GM18861 (cell line): Measurements from ENCODE around the gene ANO9.
"Not testable (repeated sequence)": the region's sequence is repeated elsewhere in the genome, so short reads cannot be mapped to it uniquely, and the experiment has no call there.

Experiments
- ATAC-seq: cut with Tn5 transposase; IDR thresholded peaks from one replicate; pipeline ENCODE4 v1.9.1; 2021; ENCODE audit not compliant: unreplicated experiment

The ANO9 gene

DNA sequence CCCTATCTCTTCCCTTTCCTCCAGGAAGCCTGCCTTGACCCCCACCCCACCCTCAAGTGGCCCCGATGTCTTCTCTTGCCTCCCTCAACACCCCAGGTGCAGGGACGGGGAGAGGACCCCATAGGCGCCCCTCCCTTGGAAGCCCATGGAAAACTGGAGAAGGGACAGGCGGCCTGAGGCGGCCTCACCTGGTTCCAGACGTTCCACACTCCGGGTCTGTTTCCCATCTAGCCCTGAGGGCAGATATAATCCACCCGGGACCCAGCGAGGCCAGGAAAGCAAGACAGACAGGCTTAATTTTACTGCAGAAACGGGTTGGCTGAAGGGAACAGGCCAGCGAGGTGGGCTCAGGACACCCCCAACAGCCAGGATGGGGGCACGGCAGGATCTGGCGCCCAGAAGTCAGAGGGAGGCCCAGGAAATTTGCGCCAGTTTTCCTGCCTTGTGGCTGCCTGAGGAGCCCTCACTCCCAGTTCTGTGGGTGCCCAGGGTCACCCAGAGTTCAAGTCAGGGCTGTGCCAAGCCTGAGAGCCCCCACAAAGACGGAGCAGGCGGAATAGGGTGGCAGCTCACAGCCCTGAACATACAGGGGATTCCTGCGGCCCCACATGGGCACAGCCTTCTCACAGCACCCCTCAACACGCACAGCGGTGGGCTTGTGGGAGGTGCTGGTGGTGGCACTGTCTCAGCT, 24.0 kb downstream of the ANO9 start:
- no peak for ATAC-seq

DNA sequence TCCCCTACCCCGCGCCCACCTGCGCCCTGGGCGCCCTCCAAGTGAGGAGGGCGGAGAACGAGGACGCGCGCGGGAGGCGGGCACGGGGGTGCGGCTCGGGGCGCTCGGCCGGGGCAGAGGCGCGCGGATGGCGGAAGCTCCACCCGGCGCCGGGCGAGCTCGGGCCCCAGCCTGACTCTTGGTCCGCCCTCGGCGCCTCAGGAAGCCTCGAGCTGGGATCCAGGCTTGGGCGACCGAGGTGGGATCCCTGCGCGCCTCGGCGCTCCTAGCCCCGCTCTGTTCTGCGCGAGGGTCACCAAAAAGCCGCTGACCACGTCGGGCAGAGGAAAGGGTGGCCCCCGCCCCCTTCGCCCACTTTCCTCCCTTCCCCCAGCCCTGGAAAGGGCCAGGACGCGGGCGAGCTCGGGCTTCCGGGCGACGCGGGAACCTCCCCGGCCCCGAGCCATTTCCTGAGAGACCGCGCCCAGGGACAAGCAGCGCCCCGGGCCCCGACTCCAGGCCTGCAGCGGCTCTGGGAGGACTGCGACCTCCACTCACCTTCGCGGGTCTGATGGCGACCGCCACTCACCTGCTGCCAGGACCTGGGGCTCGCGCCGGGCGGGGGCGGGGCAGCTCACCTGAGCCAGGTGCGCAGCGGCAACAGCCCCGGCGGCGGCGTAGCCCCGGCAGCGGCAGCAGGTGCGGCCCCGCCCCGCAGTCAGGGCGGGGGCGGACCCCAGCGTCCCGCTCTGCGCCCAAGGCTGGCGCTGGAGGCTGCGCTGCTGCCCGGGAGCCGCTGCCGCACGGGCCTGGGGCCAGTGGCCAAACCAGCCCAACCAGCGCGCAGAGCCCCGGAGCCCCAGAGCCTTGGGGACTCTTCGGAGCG, 24.8 kb downstream of the ANO9 start:
- no peak for ATAC-seq

DNA sequence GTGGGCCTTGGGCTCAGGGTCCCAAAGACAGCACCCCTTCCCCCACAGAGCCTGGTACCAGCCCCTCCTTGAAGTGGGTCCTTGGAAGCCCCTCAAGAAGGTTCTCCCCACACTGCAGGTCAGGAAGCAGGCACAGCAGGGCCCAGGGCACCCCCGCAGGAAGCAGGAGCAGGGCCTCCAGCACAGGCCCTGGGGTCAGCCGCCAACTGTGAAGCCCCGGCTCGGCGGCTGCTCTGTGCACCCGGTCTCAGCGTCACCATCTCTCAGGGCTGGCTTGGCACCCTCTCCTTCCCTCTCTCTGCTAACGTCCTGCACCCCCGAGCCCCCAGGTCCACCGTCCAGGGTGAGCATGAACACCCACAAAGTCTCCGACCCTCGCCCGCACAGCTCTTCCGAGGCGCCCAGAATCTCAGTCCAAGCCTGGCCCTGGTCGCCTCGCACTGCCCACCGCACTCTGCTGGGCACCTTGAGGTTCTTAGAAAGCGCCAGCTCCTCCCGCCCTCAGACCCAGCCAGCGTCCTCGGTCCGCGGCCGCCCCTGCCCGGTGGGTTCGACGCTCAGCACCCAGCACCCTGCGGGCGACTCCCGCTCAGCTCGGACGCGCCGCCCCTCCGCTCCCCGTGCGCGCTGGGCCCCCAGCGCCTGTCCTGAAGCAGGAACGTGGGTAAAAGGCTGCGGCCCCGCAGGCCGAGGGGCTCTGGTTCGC, 25.6 kb downstream of the ANO9 start:
- ATAC-seq, result no peak

DNA sequence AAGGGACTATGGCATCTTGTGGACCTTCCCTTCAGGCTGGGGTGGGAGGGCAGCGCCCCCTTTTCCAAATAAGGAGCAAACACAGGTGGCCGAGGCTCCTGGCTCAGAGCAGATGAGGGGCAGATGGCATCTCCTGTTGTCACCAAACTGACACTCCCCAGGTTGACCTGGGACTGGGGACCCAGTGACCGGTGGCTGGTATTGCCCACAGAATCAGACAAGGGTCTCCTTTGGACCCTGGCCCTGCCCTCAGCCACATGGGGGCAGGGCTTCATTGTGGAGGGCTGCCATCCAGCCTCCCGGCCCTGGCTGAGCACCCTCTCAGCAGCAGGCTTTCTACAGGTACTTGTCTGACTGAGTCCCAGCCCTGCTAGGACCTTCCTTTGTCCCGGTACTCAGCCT, 26.2 kb downstream of the ANO9 start:
- no peak for ATAC-seq

DNA sequence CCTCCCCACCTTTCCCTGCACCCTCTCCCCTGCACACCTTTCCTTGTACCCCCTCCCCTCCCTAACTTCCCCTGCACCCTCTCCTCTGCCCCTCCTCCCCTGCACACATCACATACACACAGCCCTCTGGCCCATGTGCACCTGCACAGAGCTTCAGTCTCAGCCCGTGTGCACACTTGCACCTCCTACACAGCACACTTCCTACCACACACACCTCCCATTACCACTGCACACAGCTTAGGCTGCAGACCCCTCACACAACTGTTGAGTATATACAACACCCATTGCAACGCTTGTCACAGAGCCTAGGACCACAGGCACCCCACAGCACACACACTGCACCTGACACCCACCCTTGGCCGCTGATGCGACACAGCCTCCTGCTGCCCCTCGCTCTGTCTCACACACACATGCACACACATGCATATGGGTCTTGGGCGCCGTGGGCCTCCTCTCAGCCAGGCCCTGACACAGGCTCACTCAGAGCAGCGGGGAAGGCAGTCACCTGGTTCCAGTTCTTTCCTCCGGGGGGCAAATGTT, 27.4 kb downstream of the ANO9 start:
- no peak for ATAC-seq

DNA sequence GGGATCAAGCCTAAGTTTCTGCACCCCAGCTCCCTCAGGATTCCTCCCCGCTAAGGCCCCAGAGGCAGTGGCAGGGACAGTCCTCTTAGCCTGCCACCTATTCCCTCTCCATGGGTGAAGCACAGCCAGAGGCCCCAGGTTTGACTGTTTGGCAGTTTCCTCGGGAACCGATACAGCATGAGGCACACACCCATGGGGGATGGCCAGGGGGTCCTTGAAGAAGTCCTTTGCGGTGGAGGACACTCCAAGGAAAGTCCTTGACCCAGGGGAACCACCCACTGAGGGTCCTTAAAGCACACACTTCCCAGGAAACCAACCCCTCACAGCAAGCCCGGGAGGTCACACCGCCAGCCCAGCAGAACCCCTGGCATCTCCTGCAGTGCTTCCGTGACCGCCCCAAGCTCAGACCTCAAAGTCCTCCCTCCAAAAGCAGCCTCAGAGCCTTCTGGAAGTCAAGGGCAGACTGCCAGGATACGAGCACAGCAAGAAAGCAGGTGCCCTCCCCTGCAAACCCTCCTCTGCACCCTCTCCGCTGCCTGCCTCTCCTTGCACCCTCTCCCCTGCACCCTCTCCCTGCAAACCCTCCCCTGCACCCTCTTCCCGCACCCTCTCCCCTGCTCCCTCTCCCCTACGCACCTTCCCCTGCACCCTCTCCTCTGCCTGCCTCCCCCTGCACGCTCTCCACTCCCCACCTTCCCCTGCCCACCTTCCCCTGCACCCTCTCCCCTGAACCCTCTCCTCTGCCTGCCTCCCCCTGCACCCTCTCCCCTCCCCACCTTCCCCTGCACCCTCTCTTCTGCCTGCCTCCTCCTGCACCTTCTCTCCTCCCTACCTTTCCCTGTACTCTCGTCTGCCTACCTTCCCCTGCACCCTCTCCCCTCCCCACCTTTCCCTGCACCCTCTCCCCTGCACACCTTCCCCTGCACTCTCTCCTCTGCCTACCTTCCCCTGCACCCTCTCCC, 28.4 kb downstream of the ANO9 start:
- no peak for ATAC-seq

DNA sequence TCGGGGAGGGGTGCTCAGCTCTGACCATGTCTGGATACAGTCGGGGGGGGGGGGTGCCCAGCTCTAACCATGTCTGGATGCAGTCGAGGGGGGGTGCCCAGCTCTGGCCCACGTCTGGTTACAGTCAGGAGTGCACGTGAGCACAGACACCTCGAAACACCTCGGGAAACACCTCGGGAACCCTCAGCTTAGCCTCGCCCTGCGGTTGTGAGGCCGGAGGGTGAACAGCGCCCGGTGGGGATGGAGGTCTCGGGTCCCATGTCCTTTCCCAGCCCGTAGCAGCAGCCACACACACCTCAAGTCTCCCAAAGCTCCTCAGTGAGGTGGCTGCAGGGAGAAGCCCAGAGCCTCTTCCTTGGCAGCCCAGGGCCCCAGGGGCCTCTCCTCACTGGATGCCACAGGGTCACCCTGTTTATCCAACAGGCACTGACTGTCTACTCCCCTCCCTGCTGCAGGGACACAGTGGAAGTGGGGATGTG, 29.1 kb downstream of the ANO9 start:
- no peak for ATAC-seq

DNA sequence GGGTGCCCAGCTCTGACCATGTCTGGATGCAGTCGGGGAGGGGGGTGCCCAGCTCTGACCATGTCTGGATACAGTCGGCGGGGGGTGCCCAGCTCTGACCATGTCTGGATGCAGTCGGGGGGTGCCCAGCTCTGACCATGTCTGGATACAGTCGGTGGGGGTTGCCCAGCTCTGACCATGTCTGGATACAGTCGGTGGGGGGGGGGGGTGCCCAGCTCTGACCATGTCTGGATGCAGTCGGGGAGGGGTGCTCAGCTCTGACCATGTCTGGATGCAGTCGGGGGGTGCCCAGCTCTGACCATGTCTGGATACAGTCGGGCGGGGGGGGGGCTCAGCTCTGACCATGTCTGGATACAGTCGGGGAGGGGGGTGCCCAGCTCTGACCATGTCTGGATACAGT, 30.3 kb downstream of the ANO9 start:
- not testable (repeated sequence) for ATAC-seq

DNA sequence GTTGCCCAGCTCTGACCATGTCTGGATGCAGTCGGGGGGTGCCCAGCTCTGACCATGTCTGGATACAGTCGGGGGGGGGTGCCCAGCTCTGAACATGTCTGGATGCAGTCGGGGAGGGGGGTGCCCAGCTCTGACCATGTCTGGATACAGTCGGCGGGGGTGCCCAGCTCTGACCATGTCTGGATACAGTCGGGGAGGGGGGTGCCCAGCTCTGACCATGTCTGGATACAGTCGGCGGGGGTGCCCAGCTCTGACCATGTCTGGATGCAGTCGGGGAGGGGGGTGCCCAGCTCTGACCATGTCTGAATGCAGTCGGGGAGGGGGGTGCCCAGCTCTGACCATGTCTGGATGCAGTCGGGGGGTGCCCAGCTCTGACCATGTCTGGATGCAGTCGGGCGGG, 31.1 kb downstream of the ANO9 start:
- ATAC-seq, result not testable (repeated sequence)

DNA sequence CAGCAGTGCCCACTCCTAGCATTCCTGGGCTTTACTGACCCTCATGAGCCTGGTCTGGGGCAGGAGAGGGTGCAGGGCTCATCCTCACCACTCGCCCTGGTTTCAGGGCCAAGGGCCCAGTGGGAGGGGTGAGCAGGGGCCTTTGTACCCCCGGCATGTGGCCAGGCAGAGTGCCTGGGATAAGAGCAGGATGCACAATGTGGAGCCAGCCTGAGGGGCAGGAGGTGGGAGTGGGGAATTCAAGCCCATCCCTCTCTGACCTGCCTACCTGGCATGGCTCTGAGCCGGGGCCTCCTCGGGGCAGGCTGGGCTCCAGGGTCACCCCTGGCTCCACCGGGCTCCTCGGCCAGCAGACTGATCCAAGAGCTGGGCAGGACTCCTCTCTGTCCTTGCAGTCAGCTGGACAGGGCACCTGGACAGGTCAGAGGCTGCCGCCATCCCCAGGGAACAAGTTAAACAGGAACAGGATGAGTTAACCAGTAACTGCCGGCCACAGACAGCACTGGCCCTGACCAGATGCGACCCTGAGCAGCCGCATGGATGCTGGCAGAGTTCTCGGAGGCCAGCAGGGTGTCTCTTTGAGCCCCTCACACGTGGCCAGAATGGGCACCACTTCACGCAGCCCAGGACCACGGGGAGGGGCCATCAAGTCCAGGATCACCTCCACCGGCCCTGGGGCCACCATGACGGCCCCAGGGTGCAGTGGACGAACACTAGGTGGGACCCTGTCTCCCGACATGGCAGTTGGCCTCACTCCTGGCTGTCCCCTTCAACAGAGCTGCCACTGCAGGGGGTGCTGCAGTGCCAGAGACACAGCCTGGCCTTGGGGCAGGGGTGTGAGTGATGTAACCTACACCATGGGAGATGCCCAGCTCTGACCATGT, 32.0 kb downstream of the ANO9 start:
- ATAC-seq, result no peak

DNA sequence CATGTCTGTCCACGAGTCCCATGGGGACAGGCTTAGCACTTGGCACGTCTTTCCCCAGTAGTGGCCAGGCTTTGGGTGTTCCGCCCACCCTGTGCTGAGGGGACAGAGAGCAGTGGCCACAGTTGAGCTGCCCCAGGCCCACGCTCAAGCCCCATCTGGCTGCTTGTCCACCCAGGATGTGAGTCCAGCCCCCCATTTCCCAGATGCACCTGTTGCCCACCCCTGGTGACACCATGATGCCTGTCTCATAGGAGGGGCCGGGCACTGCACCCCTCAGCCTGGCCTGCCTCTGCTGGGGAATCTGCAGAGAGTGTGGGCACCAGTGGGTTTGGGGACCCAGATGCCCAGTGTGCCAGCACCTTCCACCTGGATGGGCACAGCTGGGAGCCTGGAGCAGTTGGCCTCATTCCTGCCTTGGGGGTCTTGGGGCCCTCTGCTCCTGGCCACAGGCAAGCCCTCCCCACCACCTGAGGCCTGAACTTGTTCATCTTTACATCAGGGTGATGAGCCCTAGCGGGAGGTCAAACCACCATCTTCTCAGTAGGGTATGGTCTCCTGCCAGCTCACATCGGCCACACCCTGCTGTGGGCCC, 32.7 kb downstream of the ANO9 start:
- no peak for ATAC-seq

DNA sequence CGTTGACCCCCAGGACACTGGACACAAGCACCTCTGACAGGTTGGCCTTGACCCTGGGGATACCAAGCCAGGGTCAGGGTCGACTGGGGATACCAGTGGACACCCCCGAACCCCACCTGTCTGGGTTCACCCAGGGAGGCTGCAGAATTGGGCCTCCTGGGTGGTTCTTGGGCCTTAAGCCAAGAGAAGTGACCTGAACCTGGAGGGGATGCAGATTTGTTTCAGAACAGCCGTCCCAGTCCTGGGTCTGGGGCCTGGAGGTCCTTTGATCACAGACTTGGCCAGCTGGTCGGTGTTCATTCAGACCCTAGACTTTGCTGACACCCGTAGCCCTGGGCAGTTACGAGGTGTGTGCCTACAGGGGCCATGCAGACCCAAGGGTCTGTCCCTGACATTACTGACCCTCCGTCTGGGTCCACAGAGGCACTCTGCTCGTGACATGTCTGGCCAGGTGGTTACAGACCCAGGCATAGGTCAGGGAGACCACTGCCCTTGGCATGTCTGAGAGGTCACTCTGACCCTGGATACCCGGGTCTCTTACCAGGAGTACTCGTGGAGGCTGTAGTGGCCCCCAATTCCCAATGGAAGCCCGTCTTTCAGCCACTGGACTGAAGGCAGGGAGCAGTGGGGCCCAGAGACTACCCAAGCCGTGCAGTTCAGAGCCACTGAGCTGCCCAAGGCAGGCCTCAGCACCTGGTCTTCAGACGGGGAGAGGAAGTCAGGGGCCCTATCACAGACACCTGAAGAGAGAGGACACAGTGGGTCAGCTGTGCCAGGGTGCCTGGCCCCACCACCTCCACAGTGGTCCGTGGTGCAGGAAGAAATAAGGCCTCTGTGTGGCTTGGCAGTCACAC, 33.4 kb downstream of the ANO9 start:
- ATAC-seq, result no peak

DNA sequence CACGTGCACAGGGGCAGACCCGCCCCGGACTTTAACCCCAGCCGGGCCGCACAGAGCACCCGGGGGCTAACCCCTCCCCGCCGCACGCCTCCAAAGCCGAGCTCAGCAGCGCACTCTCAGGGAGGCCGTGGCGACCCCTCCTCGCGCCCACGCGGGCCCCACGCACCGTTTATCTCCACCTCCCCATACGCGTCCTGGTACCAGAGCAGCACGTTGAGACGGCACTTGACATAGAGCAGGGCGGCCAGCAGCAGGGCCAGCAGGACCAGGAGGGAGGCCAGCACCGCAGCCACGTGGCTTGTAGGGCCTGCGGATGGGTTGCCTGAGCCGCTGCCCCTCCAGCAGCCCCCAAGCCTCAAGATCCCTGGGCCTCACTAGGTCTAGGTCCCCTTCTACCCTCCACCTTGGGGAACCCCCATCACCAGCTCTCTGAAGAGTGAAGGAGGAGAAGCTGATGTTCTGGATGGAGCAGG, 34.1 kb downstream of the ANO9 start:
- ATAC-seq, result no peak

DNA sequence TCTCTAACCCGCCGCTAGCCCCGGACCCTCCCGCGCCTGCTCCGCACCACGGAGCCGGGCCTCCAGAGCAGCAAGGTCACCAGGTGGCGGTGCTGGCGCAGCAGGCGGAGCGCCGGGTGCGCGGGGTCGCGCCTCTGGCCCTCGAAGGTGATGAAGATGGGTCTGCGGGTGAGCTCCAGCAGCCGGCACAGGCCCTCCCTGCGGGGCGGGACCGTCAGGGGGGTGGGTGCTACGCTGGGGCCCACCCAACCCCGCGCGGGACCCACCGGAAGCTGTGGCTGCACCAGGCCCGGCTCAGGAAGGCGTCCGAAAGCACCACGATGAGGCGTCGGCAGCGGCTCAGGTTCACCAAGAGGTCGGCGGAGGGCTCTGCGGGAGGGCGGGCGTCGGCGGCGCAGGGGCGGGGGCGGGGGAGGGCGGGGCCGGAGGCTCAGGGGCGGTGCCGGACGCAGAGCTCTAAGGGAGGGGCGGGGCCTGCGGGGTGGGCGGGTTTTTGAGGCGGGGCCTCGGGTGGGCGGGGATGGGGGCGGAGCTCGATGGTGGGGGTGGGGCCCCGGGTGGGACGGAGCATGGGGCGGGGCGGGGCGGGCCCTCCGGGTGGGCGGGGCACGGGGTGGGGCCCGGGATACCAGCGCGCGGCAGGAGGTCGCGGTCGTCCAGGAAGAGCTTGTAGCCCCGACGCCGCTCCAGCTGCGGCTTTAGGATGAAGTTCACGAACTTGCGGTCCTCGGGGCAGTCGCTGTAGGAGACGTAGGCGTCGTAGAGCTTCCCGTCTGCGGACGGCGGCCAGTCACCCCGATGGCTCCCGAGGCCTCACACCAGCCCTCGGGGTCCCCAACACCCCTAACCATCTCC, 34.8 kb downstream of the ANO9 start:
- peak; percentile 52 for ATAC-seq

DNA sequence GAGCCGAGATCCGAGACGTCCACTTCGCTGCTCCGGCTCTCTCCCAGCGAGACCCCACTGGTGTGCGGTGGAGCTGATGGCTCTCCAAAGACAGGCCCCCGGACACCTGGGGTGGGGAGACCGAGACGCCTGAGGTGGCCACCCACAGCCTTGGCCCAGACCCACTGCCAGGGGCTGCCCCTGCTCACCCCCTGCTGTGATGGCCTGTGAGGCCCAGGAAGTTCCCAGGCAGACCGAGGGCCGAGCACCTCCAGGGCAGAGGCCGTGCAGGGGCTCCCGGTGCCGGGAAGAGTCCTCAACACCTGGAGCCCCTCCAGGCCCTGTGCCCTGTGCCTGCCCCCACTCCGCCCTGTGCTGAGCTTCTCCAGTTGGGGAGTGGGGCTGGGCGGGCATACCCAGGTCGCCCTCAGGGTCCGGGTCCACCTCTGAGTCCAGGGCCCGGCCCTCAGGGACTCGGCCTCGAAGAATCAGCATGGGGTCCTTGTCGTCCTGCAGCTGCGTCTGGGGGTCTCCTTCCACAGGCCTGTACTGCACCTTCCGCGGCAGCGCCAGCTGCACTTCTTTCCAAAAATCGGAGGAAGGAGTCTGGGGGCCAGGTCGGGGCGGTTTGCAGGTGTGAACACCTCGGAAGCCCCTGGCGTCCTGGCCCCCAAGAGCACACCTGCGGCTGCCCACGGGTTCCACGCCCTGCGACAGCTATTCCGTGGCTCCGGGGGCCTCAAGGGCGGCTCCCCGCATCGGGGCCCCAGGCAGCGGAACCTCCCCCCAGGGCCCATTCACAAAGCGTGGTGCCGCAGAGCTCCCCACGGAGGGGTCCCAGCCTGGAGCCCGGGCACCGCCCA, 35.6 kb downstream of the ANO9 start:
- ATAC-seq, result no peak

DNA sequence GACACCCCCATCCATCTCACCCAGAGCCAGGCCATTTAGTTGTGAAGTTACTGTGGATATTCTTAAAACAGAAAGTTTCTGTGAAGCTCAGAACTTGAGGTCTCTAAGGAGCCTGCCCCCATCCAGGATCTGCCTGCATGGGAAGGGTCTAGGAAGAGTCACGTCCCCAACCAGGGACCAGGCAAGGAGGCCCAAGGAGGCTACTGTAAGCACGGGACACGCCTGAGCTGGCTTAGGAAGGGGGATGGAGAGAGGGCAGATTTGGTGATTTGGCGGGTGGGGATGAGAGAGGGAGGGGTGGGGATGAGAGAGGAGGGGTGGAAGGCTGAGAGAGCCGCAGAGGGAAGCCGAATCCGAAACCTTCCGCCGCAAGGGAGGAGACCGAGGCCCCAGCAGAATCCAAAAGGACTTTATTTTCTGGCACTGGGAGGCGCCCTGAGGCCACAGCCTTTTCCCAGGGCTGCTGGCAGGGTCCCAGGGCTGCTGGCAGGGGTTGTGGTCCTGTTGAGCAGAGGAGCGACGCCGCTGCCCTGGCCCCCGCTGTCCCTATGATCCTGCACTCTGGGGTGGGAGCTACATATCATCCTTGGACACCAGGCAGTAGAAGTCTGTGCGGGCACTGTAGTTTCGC, 36.4 kb downstream of the ANO9 start:
- no peak for ATAC-seq
